SIG-M5 (cell line): ENCODE results near the gene S100A10.

Source experiments
- DNase-seq: peaks from one replicate; lab custom pipeline; 2025; lab: John Stamatoyannopoulos, UW

The S100A10 gene

GRCh38 chr1:151993734-151994496 lies at the start of gene S100A10:
Gene S100A10, minus strand, starts transcription at chr1:151993859. Its CDS starts 7,629 bp downstream, at chr1:151986230.
- no peak for DNase-seq

GRCh38 chr1:152042030-152042429 lies 48.4 kb upstream of the S100A10 start:
- no peak for DNase-seq

GRCh38 chr1:152039886-152040285 lies 46.2 kb upstream of the S100A10 start:
- no peak for DNase-seq

- no peak for DNase-seq
Observed at GRCh38 chr1:152039461-152039860, 45.8 kb upstream of the S100A10 start.

GRCh38 chr1:152038871-152039270 lies 45.2 kb upstream of the S100A10 start:
- DNase-seq = no peak

GRCh38 chr1:152036267-152037216 lies 42.9 kb upstream of the S100A10 start, which contains the start of gene S100A11:
Gene S100A11, minus strand, starts transcription at chr1:152037004. Its CDS starts 89 bp downstream, at chr1:152036915.
- DNase-seq = peak; percentile 72

- DNase-seq = no peak
Observed at GRCh38 chr1:152035539-152036266, 42.0 kb upstream of the S100A10 start.

GRCh38 chr1:152034654-152035538 lies 41.2 kb upstream of the S100A10 start:
- peak; percentile 75 for DNase-seq

- no peak for DNase-seq
Observed at GRCh38 chr1:152034324-152034653, 40.6 kb upstream of the S100A10 start.

- DNase-seq = no peak
Observed at GRCh38 chr1:152029929-152030211, 36.2 kb upstream of the S100A10 start.

- DNase-seq = peak; percentile 56
Observed at GRCh38 chr1:152029144-152029928, 35.7 kb upstream of the S100A10 start.

GRCh38 chr1:152026895-152027294 lies 33.2 kb upstream of the S100A10 start:
- no peak for DNase-seq

GRCh38 chr1:152024223-152024622 lies 30.6 kb upstream of the S100A10 start:
- no peak for DNase-seq

GRCh38 chr1:152023221-152023620 lies 29.6 kb upstream of the S100A10 start:
- DNase-seq = no peak

GRCh38 chr1:152022474-152022873 lies 28.8 kb upstream of the S100A10 start:
- DNase-seq = no peak

- no peak for DNase-seq
Observed at GRCh38 chr1:152021569-152021968, 27.9 kb upstream of the S100A10 start.

- no peak for DNase-seq
Observed at GRCh38 chr1:152020849-152021248, 27.2 kb upstream of the S100A10 start.

GRCh38 chr1:152018537-152018936 lies 24.9 kb upstream of the S100A10 start:
- DNase-seq = no peak

- no peak for DNase-seq
Observed at GRCh38 chr1:152015766-152016165, 22.1 kb upstream of the S100A10 start.

GRCh38 chr1:152014943-152015342 lies 21.3 kb upstream of the S100A10 start:
- DNase-seq = no peak
